Testis (tissue), 3 donors: ENCODE data around the gene ACTR1A. TPM values are rescaled to one million over a fixed set of nuclear protein-coding genes. Genes with fewer than 3 reads are reported as not detected.
"Not testable (repeated sequence)": the region's sequence is repeated elsewhere in the genome, so short reads cannot be mapped to it uniquely, and the experiment has no call there.

Experiments
- DNase-seq: peaks from one replicate; pipeline ENCODE4 v3.0.0-alpha.2; 2019
- H3K27ac ChIP-seq, 2 donors: fragments of 200-600 bp; sonication (generic); one replicate each; pipeline ENCODE4 v1.5.1; 2019
- H3K27me3 ChIP-seq: fragments of 200-600 bp; sonication (generic); one replicate; pipeline ENCODE4 v1.5.1; 2019
- H3K36me3 ChIP-seq: fragments of 200-600 bp; sonication (generic); one replicate; pipeline ENCODE4 v1.5.1; 2017; ENCODE audit warnings: low read depth; ENCODE audit errors: missing control alignments
- H3K4me1 ChIP-seq: fragments of 200-600 bp; sonication (generic); one replicate; pipeline ENCODE4 v1.5.1; 2019
- H3K4me3 ChIP-seq, 2 donors: fragments of 200-600 bp; sonication (generic); one replicate each; pipeline ENCODE4 v1.5.1; 2017 to 2019
- H3K9me3 ChIP-seq: fragments of 200-600 bp; sonication (generic); one replicate; pipeline ENCODE4 v1.5.1; 2017
- CTCF ChIP-seq, 3 experiments: fragments of 450-650 bp in 2 of 3; fragments of 200-600 bp in 1 of 3; sonication (generic) in 1 of 3; IDR thresholded peaks; one replicate each; pipeline ENCODE4 v1.5.1; 2016 to 2019; ENCODE audit warnings: antibody characterized with exemption in 3 of 3, mild to moderate bottlenecking in 2 of 3, moderate library complexity in 1 of 3
- POLR2A ChIP-seq: fragments of 450-650 bp; IDR thresholded peaks from one replicate; pipeline ENCODE4 v1.6.1; 2017; ENCODE audit warnings: antibody characterized with exemption, mild to moderate bottlenecking, moderate library complexity
- WGBS, 2 donors: methylation state at CpG; one replicate each; pipeline ENCODE4 v1.1.5; 2018; 5-methylcytosine and 5-hydroxymethylcytosine counted together
- intact Hi-C: fragments of 100-400 bp; cut with DNase I; formaldehyde crosslinking; loops from one replicate; pipeline ENCODE4 v1.15.1; 2023; ENCODE audit warnings: low total_unique reads
- polyA plus RNA-seq: library from polyadenylated mRNA; stranded (reverse); fragments of 350-450 nt; fragmentation: Illumina TruSeq; extraction: RNeasy Lipid Tissue Mini Kit (QIAGEN cat#74804); gene quantifications from one replicate; pipeline ENCODE4 v1.2.3, GENCODE V29; 2014; ENCODE audit warnings: low read depth, low replicate concordance; ENCODE audit not compliant: insufficient read depth
- total RNA-seq, 2 donors: library from RNA; depleted of rRNA; stranded (reverse); fragments of >200 nt; gene quantifications; one replicate each; pipeline ENCODE4 v1.2.3, GENCODE V29; 2016

Gene ACTR1A
- total and polyA plus RNA-seq, 3 donors from 2014 or later, result 97.6 to 126 (median 97.7) TPM

- Histone ChIP-seq H3K27me3 (no peaks in the 10 kb centered on the region), H3K27ac (no peak overlapping the region), H3K4me1 (peaks cover 8% of the 10 kb centered on the region), H3K9me3 (no peaks in the 10 kb centered on the region), H3K4me3 (no peak overlapping the region), H3K36me3 (no peaks in the 10 kb centered on the region)
- intact Hi-C loops, result no loop called here
- DNase-seq, result no peak
- WGBS, 2 donors, result 79 to 86% methylated on average over 9 of the region's 9 CpGs
- TF ChIP-seq CTCF (IDR thresholded peaks at IDR 0.05) (no peak), POLR2A (no peak)
These were observed 44.8 kb downstream of the ACTR1A start for GRCh38 chr10:102457591-102458150.

- 89 to 94% methylated on average over 7 of the region's 7 CpGs for WGBS, 2 donors
- Histone ChIP-seq H3K27me3 (no peaks in the 10 kb centered on the region), H3K9me3 (no peaks in the 10 kb centered on the region), H3K36me3 (no peaks in the 10 kb centered on the region), H3K4me3 (no peak overlapping the region), H3K4me1 (peaks cover 7% of the 10 kb centered on the region), H3K27ac (no peak overlapping the region)
- intact Hi-C loops, result no loop called here
- TF ChIP-seq CTCF (IDR thresholded peaks at IDR 0.05), result no peak
- no peak for DNase-seq
These were observed 46.5 kb downstream of the ACTR1A start for GRCh38 chr10:102455893-102456471.

GRCh38 chr10:102454662-102455487 lies 47.6 kb downstream of the ACTR1A start:
- H3K27me3 ChIP-seq, DNase-seq, H3K27ac ChIP-seq, H3K4me1 ChIP-seq, H3K36me3 ChIP-seq, intact Hi-C loops, H3K4me3 ChIP-seq, H3K9me3 ChIP-seq: not testable (repeated sequence)
- WGBS, 2 donors, result 77 to 83% methylated on average over 13 of the region's 13 CpGs

- H3K4me3 ChIP-seq, result no peak overlapping the region
- WGBS, 2 donors, result 84 to 90% methylated on average over 5 of the region's 5 CpGs
- H3K27ac ChIP-seq, result no peak overlapping the region
- H3K27me3 ChIP-seq, result no peaks in the 10 kb centered on the region
- H3K9me3 ChIP-seq, result no peaks in the 10 kb centered on the region
- intact Hi-C loops, result no loop called here
- H3K4me1 ChIP-seq, result peaks cover 7% of the 10 kb centered on the region
- no peaks in the 10 kb centered on the region for H3K36me3 ChIP-seq
- no peak for DNase-seq
- TF ChIP-seq CTCF (IDR thresholded peaks at IDR 0.05), result no peak
- no peak for TF ChIP-seq POLR2A
These were observed 49.0 kb downstream of the ACTR1A start for GRCh38 chr10:102453502-102453901.

- intact Hi-C loops, result no loop called here
- Histone ChIP-seq H3K4me1 (peaks cover 7% of the 10 kb centered on the region), H3K9me3 (no peaks in the 10 kb centered on the region), H3K27ac (no peak overlapping the region), H3K27me3 (no peaks in the 10 kb centered on the region), H3K4me3 (no peak overlapping the region), H3K36me3 (no peaks in the 10 kb centered on the region)
- TF ChIP-seq CTCF (IDR thresholded peaks at IDR 0.05) (no peak), POLR2A (no peak)
- 65 to 68% methylated on average over 3 of the region's 3 CpGs for WGBS, 2 donors
- DNase-seq, result no peak
These were observed 49.7 kb downstream of the ACTR1A start for GRCh38 chr10:102452672-102453340.
